Measurements from ENCODE around the gene RAB34.

RAB34 gene, protein sequence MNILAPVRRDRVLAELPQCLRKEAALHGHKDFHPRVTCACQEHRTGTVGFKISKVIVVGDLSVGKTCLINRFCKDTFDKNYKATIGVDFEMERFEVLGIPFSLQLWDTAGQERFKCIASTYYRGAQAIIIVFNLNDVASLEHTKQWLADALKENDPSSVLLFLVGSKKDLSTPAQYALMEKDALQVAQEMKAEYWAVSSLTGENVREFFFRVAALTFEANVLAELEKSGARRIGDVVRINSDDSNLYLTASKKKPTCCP

DNA sequence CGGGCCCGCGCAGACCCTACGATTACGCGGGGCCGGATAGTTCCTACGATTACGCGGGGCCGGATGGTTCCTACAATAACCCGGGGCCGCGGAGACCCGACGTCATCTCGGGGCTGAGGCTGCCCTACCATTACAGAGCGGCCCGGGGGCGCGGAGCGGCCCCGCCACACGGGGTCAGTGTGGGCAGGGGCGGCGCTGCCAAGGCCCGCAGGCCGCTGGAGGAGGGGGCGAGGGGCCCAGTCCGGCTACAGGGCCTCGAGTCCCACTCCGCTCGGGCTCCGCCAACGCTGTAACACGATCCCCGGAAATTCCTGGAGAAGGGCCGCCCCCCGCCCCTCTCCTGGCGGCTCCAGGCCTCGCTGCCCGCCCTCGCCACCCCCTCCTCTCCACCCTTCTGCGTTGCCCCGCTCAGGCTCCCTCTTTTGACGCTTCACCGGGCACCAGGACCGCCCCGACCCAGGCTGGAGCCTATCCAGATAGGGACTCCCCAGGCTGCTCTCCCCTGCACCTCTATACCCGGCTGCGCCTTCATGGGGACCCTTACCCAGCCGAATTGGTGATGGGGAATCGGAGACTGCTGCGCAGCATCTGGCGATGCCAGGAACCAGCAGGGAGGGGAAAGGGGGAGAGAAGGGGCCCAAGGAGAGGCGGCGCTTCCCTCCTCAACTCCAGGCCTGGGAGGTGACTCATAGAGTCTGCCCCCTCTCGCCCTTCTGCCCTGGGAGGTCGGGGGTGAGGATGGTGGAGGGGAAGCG, at the start of gene RAB34:
Gene RAB34, minus strand, starts transcription at position 291 of the 755 bp plus-strand sequence. CDS start 602 bp downstream, outside the sequence.
- H3K9me3 ChIP-seq (ENCODE audit: control insufficient read depth in 1 of 2, low read length in 2 of 2): no peaks in the 10 kb centered on the region
- H3K27me3 ChIP-seq (ENCODE audit: control insufficient read depth in 1 of 2, insufficient read depth in 2 of 2, low read length in 2 of 2): no peaks in the 10 kb centered on the region
- H3K36me3 ChIP-seq (ENCODE audit: control insufficient read depth in 1 of 2, insufficient read depth in 2 of 2, low read length in 2 of 2): peaks cover 5 to 18% of the 10 kb centered on the region in 2 donors
- H3K4me1 ChIP-seq (ENCODE audit: control insufficient read depth in 1 of 2, insufficient read depth in 2 of 2, low read length in 2 of 2): peaks cover 32 to 42% of the 10 kb centered on the region in 2 donors
- H3K9ac ChIP-seq (ENCODE audit: low read depth in 1 of 2, low read length in 2 of 2): peak within 1 kb of the TSS; percentile 38 to 58
- H3K27ac ChIP-seq (ENCODE audit: low read depth, low read length): peak within 1 kb of the TSS; percentile 59
- peak within 1 kb of the TSS; percentile 43 to 57 for H3K4me3 ChIP-seq (ENCODE audit: low read depth in 1 of 2, low read length in 2 of 2)

GRCh38 chr17:28765038-28765437, 47.4 kb upstream of the RAB34 start:
- Histone ChIP-seq H3K27me3 (ENCODE audit: control insufficient read depth in 1 of 2, insufficient read depth in 2 of 2, low read length in 2 of 2) (no peaks in the 10 kb centered on the region), H3K9ac (ENCODE audit: low read depth in 1 of 2, low read length in 2 of 2) (no peak overlapping the region), H3K4me1 (ENCODE audit: control insufficient read depth in 1 of 2, insufficient read depth in 2 of 2, low read length in 2 of 2) (peaks cover 8 to 11% of the 10 kb centered on the region in 2 donors), H3K9me3 (ENCODE audit: control insufficient read depth in 1 of 2, low read length in 2 of 2) (no peaks in the 10 kb centered on the region), H3K36me3 (ENCODE audit: control insufficient read depth in 1 of 2, insufficient read depth in 2 of 2, low read length in 2 of 2) (peaks cover 16 to 47% of the 10 kb centered on the region in 2 donors), H3K4me3 (ENCODE audit: low read depth in 1 of 2, low read length in 2 of 2) (no peak overlapping the region), H3K27ac (ENCODE audit: low read depth, low read length) (no peak overlapping the region)

GRCh38 chr17:28763804-28764266, 46.2 kb upstream of the RAB34 start:
- no peak overlapping the region for H3K9ac ChIP-seq (ENCODE audit: low read depth in 1 of 2, low read length in 2 of 2)
- H3K4me3 ChIP-seq (ENCODE audit: low read depth in 1 of 2, low read length in 2 of 2): no peak overlapping the region
- H3K4me1 ChIP-seq (ENCODE audit: control insufficient read depth in 1 of 2, insufficient read depth in 2 of 2, low read length in 2 of 2): peaks cover 8 to 11% of the 10 kb centered on the region in 2 donors
- H3K36me3 ChIP-seq (ENCODE audit: control insufficient read depth in 1 of 2, insufficient read depth in 2 of 2, low read length in 2 of 2): peaks cover 23 to 59% of the 10 kb centered on the region in 2 donors
- no peaks in the 10 kb centered on the region for H3K27me3 ChIP-seq (ENCODE audit: control insufficient read depth in 1 of 2, insufficient read depth in 2 of 2, low read length in 2 of 2)
- H3K9me3 ChIP-seq (ENCODE audit: control insufficient read depth in 1 of 2, low read length in 2 of 2): no peaks in the 10 kb centered on the region
- no peak overlapping the region for H3K27ac ChIP-seq (ENCODE audit: low read depth, low read length)

- Histone ChIP-seq H3K27me3 (ENCODE audit: control insufficient read depth in 1 of 2, insufficient read depth in 2 of 2, low read length in 2 of 2) (no peaks in the 10 kb centered on the region), H3K4me1 (ENCODE audit: control insufficient read depth in 1 of 2, insufficient read depth in 2 of 2, low read length in 2 of 2) (peaks cover 8 to 11% of the 10 kb centered on the region in 2 donors), H3K27ac (ENCODE audit: low read depth, low read length) (no peak overlapping the region), H3K4me3 (ENCODE audit: low read depth in 1 of 2, low read length in 2 of 2) (no peak overlapping the region), H3K36me3 (ENCODE audit: control insufficient read depth in 1 of 2, insufficient read depth in 2 of 2, low read length in 2 of 2) (peaks cover 28 to 65% of the 10 kb centered on the region in 2 donors), H3K9me3 (ENCODE audit: control insufficient read depth in 1 of 2, low read length in 2 of 2) (no peaks in the 10 kb centered on the region), H3K9ac (ENCODE audit: low read depth in 1 of 2, low read length in 2 of 2) (no peak overlapping the region)
Measured at GRCh38 chr17:28763137-28763799, 45.6 kb upstream of the RAB34 start.

- Histone ChIP-seq H3K36me3 (ENCODE audit: control insufficient read depth in 1 of 2, insufficient read depth in 2 of 2, low read length in 2 of 2) (peaks cover 31 to 70% of the 10 kb centered on the region in 2 donors), H3K27me3 (ENCODE audit: control insufficient read depth in 1 of 2, insufficient read depth in 2 of 2, low read length in 2 of 2) (no peaks in the 10 kb centered on the region), H3K4me3 (ENCODE audit: low read depth in 1 of 2, low read length in 2 of 2) (no peak overlapping the region), H3K4me1 (ENCODE audit: control insufficient read depth in 1 of 2, insufficient read depth in 2 of 2, low read length in 2 of 2) (peaks cover 8 to 11% of the 10 kb centered on the region in 2 donors), H3K27ac (ENCODE audit: low read depth, low read length) (no peak overlapping the region), H3K9ac (ENCODE audit: low read depth in 1 of 2, low read length in 2 of 2) (no peak overlapping the region), H3K9me3 (ENCODE audit: control insufficient read depth in 1 of 2, low read length in 2 of 2) (no peaks in the 10 kb centered on the region)
Measured at GRCh38 chr17:28760601-28761562, 43.2 kb upstream of the RAB34 start.

DNA sequence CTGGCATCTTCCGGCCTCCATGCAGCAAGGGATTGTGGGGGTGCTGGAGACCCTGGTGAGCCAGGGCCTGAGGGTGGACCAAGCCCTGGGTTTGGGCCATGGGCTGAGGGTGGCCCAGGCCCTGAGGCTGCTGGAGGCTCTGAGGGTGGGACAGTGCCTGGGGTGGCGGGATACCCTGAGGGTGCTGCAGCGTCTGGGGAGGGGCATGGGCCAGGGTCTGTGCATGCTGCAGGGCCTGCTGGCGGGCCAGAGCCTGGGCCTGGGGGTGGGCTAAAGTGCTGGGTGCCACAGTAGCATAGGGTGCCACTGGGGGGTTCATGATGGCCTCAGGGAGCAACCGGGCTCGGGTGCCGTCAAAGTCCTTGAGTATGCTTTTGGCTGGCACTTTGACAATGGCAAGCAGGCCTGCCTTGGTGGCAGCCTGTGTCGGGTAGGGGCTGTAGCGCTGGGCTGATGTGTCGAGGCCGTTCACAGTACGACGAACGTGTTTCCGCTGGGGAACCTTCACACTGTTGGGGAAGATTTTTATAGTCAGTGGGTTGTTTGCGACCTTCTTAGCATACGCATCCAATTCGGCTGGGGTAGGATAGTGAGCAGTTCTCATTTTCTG, 41.7 kb upstream of the RAB34 start:
- no peaks in the 10 kb centered on the region for H3K27me3 ChIP-seq (ENCODE audit: control insufficient read depth in 1 of 2, insufficient read depth in 2 of 2, low read length in 2 of 2)
- no peaks in the 10 kb centered on the region for H3K9me3 ChIP-seq (ENCODE audit: control insufficient read depth in 1 of 2, low read length in 2 of 2)
- no peak overlapping the region for H3K27ac ChIP-seq (ENCODE audit: low read depth, low read length)
- H3K4me3 ChIP-seq (ENCODE audit: low read depth in 1 of 2, low read length in 2 of 2): no peak overlapping the region
- H3K36me3 ChIP-seq (ENCODE audit: control insufficient read depth in 1 of 2, insufficient read depth in 2 of 2, low read length in 2 of 2): peaks cover 24 to 58% of the 10 kb centered on the region in 2 donors
- H3K9ac ChIP-seq (ENCODE audit: low read depth in 1 of 2, low read length in 2 of 2): no peak overlapping the region
- peaks cover 8 to 11% of the 10 kb centered on the region in 2 donors for H3K4me1 ChIP-seq (ENCODE audit: control insufficient read depth in 1 of 2, insufficient read depth in 2 of 2, low read length in 2 of 2)

DNA sequence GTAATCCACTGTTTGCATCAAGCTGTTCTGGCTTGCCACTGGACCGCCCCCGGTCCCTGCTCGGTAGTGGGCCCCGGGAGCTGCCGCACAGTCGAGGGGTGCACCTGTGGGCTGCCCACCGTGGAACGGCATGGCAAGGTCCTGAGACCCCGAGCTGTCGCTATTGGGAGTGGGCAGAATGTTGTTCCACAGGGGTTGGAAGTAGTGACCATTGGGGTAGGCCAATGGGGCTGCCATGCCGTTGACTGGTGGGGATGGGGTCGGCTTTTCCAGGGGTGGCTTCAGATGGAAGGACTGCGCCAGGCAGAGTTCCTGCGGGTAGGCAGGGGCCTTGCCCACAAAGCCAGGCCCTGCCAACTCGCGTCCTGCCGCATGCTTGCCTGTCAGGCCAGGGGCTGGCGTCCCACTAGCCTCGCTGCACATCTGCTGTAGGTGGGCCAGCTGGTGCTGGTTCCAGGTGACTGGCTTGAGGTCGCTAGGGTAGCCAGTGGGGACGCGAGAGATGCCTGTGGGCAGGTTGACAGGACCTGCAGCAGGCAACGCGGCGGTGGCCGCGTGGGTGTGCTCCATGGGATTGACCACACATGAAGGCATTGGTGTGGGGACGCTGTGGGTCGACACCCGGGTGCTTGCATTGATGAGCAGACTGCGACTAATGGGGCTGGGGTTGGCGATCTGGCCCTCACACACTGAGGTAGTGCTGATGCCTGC, 40.9 kb upstream of the RAB34 start:
- Histone ChIP-seq H3K36me3 (ENCODE audit: control insufficient read depth in 1 of 2, insufficient read depth in 2 of 2, low read length in 2 of 2) (peaks cover 24 to 57% of the 10 kb centered on the region in 2 donors), H3K27me3 (ENCODE audit: control insufficient read depth in 1 of 2, insufficient read depth in 2 of 2, low read length in 2 of 2) (no peaks in the 10 kb centered on the region), H3K9ac (ENCODE audit: low read depth in 1 of 2, low read length in 2 of 2) (no peak overlapping the region), H3K4me3 (ENCODE audit: low read depth in 1 of 2, low read length in 2 of 2) (no peak overlapping the region), H3K4me1 (ENCODE audit: control insufficient read depth in 1 of 2, insufficient read depth in 2 of 2, low read length in 2 of 2) (peaks cover 7 to 11% of the 10 kb centered on the region in 2 donors), H3K27ac (ENCODE audit: low read depth, low read length) (no peak overlapping the region), H3K9me3 (ENCODE audit: control insufficient read depth in 1 of 2, low read length in 2 of 2) (no peaks in the 10 kb centered on the region)

DNA sequence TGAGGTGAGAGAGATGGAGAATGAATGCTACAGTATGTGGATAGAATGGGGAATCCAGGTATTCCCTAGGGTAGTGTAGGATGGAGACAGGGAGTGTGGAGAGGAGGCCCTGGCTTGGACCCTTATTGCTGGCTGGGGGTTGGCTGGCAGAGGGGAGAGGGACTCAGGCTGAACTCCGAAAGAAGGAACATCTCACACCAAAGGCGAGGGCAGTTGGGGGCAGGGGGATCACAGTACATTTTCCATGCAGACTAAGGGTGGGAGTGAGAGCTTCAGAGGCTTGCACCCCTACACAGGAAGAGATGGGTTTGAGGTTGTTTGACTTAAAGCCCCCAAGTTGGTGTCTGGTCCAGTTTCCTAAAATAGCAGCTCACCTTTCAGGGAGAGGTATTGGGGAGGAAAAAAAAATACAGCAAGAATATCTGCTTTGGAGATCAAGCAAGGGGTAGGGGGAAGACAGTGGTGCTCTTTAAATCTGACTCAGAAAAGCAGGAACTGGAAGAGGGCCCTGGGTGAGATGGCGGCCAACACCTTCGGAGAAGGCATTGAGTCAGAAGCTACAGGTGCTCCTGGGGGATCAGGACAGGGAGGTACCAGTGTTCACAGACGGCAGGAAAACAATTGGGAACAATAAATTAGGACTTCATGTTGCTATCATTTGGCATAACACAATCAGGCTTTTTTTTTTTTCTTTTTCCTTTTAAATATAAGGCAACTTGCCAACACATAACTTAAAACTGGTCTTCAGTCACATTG, 38.6 kb upstream of the RAB34 start:
- Histone ChIP-seq H3K27ac (ENCODE audit: low read depth, low read length) (no peak overlapping the region), H3K36me3 (ENCODE audit: control insufficient read depth in 1 of 2, insufficient read depth in 2 of 2, low read length in 2 of 2) (peaks cover 24 to 46% of the 10 kb centered on the region in 2 donors), H3K27me3 (ENCODE audit: control insufficient read depth in 1 of 2, insufficient read depth in 2 of 2, low read length in 2 of 2) (no peaks in the 10 kb centered on the region), H3K9me3 (ENCODE audit: control insufficient read depth in 1 of 2, low read length in 2 of 2) (no peaks in the 10 kb centered on the region), H3K4me3 (ENCODE audit: low read depth in 1 of 2, low read length in 2 of 2) (no peak overlapping the region), H3K9ac (ENCODE audit: low read depth in 1 of 2, low read length in 2 of 2) (no peak overlapping the region), H3K4me1 (ENCODE audit: control insufficient read depth in 1 of 2, insufficient read depth in 2 of 2, low read length in 2 of 2) (peaks cover 0 to 2% of the 10 kb centered on the region in 2 donors)
